ENCODE measurements around the gene RXRA.
A peak's percentile ranks its signal among the peaks of the same experiment; 100 is the strongest.

The RXRA gene

GRCh38 chr9:134416385-134417015, 90.2 kb downstream of the RXRA start:
- DNase-seq (ENCODE audit: low spot score) = no peak

- no peak for DNase-seq (ENCODE audit: low spot score)
Measured at GRCh38 chr9:134418354-134418753, 92.1 kb downstream of the RXRA start.

DNA sequence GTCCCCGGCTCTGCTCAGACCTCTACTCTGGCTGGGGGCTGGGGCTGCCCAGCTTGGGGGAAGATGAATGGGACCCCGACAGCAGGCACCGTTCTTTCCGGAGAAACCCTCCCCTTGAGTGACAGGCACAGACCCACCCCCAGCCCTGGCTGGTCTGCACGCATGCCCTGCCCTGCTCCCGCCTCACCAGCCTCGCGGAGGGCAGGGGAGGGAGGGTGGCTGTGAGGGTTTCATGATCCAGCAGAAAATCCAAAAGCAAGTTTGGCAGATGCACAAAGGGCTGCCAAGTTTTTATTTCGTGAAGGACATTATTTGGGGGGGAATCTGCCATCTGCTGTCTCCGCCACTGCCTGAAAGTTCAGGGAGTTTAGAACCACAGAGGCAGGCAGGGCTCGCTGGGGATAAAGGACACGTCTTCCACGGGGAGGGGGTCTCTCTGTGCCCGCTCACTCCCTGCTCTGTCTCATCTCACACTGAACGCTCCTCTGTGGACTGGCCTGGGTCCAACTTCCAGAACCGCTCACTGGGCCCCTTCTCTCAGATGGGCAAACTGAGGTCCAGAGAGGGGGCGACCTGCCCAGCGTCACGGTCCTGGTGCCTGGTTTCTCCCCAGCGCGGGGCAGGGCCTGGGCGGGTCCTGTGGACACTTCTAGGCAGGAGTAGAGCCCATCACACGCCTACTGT, 92.9 kb downstream of the RXRA start:
- no peak for DNase-seq (ENCODE audit: low spot score)

DNA sequence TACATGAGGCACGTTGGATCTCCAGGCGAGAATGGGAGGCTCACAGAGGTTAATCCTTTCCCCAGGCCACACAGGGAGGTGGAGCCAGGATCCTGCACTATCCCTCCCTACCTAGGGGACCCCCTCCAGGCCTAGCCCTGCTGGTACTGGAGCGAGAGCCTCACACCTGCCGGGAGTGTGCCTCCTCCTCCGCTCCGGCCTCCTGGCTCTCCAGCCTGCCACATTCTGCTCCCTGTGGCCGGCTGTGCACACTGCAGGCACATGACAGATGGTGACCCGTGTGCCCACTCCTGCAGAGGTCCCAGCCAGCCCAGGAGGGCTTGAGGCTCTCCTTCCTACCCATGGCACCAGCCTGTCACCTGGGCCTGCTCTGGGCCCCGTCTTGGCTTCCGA, 93.4 kb downstream of the RXRA start:
- peak; percentile 35 for DNase-seq (ENCODE audit: low spot score)

GRCh38 chr9:134420281-134420845, 94.1 kb downstream of the RXRA start:
- DNase-seq (ENCODE audit: low spot score) = no peak

- DNase-seq (ENCODE audit: low spot score) = no peak
Measured at GRCh38 chr9:134420974-134421432, 94.7 kb downstream of the RXRA start.

GRCh38 chr9:134421888-134422287, 95.6 kb downstream of the RXRA start:
- DNase-seq (ENCODE audit: low spot score) = no peak

DNA sequence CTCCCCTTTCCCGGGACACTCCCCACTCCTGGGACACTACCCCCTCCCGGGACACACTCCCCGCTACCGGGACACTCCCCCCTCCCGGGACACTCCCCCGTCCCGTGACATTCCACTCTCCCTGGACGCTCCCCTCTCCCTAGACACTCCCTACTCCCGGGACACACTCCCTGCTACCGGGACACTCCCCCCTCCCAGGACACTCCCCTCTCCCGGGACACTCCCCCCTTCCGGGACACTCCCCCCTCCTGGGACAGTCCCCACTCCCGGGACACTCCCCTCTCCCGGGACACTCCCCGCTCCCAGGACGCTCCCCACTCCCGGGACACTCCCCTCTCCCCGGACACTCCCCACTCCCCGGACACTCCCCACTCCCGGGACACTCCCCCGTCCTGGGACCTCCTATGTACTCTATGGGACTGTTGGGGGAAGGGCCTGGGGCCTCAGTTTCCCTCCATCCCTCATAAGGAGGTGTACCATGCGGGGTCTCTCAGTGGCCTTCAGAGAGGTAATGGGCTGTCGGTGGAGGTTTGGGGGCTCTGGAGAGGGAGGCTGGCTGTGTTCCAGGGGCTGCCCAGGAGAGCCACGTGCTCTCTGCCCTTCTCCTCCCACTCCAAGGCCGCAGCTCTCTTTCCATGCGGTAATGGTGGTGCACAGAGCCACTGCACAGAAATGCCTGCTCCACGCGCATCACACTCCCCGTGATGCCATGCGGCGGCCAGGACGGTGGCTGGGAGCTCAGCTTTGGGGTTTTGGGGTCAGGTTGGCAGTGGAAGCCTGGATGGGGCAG, 96.2 kb downstream of the RXRA start:
- DNase-seq (ENCODE audit: low spot score) = peak; percentile 70

GRCh38 chr9:134423166-134423565, 96.9 kb downstream of the RXRA start:
- DNase-seq (ENCODE audit: low spot score) = no peak

- no peak for DNase-seq (ENCODE audit: low spot score)
Measured at GRCh38 chr9:134423749-134424148, 97.5 kb downstream of the RXRA start.

DNA sequence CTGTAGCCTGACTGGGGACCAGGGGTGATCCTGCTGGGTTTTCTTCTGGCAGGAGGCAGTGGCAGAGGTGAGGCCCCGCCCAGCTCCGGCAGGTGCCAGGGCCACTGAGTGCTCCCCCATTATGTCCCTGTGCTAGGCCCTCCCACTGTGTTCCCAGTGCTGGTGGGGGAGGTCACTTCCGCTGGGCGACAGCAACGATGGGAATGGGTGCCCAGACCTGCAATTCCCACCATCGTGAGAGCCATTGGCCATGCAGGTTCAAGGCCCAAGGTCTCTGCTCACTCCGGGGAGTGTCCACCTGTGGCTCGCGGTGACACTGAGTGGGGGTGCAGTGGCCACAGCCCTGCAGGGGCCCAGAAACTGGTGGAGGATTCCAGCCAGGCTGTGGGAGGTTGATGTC, 98.6 kb downstream of the RXRA start:
- no peak for DNase-seq (ENCODE audit: low spot score)

GRCh38 chr9:134425401-134425800, 99.1 kb downstream of the RXRA start:
- no peak for DNase-seq (ENCODE audit: low spot score)

DNA sequence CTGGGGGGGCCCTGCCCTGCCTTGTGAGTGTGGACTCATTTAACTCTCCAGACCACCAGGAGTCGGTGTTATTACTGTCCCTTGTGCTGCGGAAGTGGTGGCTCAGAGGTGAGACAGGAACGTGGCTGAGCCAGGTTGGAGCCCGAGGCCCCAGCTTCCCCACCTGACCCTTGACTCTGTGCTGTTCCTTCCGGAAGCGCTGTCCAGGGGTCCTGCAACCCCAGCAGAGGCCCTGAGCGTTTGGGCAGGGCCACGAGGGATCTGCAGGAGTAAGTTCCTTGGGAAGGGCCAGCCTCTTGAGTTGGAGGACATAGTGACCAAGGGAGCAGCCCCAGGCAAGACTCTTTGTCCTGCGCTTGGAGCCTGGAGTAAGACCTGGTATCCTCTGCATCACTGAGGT, 99.6 kb downstream of the RXRA start:
- no peak for DNase-seq (ENCODE audit: low spot score)

DNA sequence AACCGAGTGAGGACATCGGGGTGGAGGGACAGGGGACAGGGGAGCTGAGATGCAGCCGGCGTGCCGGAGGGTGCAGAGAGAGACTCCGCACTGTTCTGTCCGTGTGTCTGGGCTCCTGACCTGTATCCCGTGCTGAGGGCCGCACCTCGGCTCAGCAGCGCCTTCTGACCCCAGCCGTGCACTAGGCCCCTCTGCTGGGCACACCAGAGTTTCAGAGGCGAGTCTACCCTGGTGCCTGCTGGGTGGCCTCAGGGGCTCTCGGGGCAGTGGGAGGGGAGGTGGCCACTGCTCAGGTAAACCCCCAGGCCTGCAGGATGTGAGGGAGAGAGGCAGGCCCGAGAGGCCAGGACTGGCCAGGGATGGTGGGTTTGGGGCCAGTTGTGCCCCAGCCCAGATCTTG, 100.2 kb downstream of the RXRA start:
- no peak for DNase-seq (ENCODE audit: low spot score)

DNA sequence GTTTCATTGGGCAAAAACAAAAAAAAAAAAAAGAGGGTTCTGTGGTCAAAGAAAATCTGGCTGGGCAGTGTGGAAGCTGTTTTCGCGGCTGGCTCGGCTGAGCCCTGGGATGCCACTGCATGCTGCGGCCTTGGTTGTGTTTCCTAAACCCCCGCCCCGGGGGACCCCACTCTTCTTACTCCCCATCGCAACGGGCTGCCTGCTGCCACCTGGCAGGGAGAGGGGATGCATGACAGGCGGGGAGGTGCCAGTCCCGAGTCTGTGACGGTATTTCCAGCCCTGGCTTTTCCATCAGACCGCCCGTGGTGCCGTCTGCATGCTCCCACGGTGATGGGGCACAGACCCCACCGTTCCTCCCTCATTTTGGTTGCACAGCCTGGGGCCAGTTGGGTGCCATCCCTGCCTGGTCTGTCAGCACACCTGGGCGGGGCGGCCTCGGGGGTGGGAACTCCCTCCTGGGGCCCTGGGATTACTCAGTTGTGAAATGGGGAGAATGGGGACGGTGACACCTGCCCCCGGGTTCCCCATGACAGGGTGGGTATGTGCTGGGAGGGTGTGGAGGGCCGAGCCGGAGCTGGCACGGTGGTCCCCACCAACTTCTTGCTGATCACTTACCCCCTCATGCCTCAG, 101.0 kb downstream of the RXRA start:
- no peak for DNase-seq (ENCODE audit: low spot score)

GRCh38 chr9:134428559-134428958, 102.3 kb downstream of the RXRA start:
- DNase-seq (ENCODE audit: low spot score) = no peak

DNA sequence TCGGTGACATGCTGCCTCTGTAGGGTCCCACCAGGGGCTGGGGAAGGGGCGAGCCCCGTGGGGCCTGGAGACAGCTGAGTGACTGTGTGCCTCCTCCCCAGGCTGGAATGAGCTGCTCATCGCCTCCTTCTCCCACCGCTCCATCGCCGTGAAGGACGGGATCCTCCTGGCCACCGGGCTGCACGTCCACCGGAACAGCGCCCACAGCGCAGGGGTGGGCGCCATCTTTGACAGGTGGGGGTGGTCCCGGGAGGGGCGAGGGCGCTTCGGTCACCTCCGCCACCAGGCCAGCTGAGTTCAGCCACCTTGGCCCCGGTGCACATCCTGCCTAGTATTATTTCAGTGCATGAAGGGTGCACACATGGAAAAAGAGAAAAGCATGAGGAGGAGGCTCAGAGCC, 102.8 kb downstream of the RXRA start:
- DNase-seq (ENCODE audit: low spot score) = no peak

GRCh38 chr9:134429481-134429880, 103.2 kb downstream of the RXRA start:
- no peak for DNase-seq (ENCODE audit: low spot score)

DNA sequence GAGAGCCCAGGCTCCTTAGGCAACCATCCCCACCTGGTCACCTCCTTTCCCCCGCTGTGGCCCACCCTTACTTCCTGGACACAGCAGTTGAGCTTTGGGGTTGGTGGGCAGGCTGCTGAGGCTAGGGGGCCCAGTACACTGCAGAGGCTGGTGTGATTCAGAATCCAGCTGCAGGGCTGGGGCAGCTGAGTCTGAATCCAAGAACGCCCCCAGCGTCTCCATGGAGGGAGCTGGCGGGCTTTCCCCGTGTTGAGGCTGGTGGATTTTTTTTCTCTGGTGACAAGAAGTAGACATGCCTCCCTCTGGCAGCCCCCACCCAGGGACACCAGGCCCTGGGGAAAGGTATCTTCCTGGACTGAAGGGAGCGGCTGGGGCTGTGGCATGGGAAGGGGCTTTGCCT, 104.8 kb downstream of the RXRA start:
- no peak for DNase-seq (ENCODE audit: low spot score)

DNA sequence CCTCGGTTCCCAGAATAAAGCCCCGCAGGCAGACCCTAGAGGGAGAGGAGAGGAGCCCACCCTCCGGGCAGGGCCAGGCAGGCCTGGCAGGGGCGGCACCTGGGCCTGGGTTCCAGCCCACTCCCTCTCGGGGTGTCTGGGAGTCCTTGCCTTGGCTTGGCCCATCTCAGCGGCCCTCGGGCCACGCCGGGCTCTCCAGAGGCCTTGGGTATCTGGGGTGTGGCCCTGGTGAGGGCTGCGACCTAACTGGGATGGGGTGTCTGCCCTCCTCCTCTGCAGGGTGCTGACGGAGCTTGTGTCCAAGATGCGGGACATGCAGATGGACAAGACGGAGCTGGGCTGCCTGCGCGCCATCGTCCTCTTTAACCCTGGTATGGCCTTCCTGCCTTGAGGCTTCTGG, 105.4 kb downstream of the RXRA start:
- DNase-seq (ENCODE audit: low spot score) = no peak

GRCh38 chr9:134432471-134432870, 106.2 kb downstream of the RXRA start:
- no peak for DNase-seq (ENCODE audit: low spot score)

GRCh38 chr9:134433101-134433500, 106.8 kb downstream of the RXRA start:
- peak; percentile 74 for DNase-seq (ENCODE audit: low spot score)

All from AG08395 (cell line).